HG02759 (cell line): ENCODE data around the gene USP20.

ENCODE experiments used
- ATAC-seq: cut with Tn5 transposase; IDR thresholded peaks from one replicate; pipeline ENCODE4 v1.9.1; 2021; ENCODE audit warnings: mild to moderate bottlenecking, moderate library complexity; ENCODE audit not compliant: unreplicated experiment

The USP20 gene

GRCh38 chr9:129914051-129914450 lies 78.8 kb downstream of the USP20 start:
- ATAC-seq = no peak

GRCh38 chr9:129916707-129917106 lies 81.4 kb downstream of the USP20 start:
- no peak for ATAC-seq

GRCh38 chr9:129918296-129918950 lies 83.2 kb downstream of the USP20 start:
- ATAC-seq = no peak

GRCh38 chr9:129919277-129919676 lies 84.0 kb downstream of the USP20 start:
- no peak for ATAC-seq

- ATAC-seq = no peak
Observed at GRCh38 chr9:129919841-129920240, 84.6 kb downstream of the USP20 start.

- no peak for ATAC-seq
Observed at GRCh38 chr9:129921905-129922304, 86.6 kb downstream of the USP20 start.

GRCh38 chr9:129923589-129923988 lies 88.3 kb downstream of the USP20 start:
- ATAC-seq = no peak

GRCh38 chr9:129929496-129930125 lies 94.4 kb downstream of the USP20 start:
- ATAC-seq = no peak

- ATAC-seq = no peak
Observed at GRCh38 chr9:129930743-129931142, 95.5 kb downstream of the USP20 start.
